Measurements from ENCODE around the gene TMEM81. TPM values are rescaled to one million over a fixed set of nuclear protein-coding genes. Genes with fewer than 3 reads are reported as not detected.
A peak's percentile ranks its signal among the peaks of the same experiment; 100 is the strongest.

TMEM81 gene
- total and polyA plus RNA-seq, 2 experiments from 2014 or later: 3.6 to 4.5 TPM

DNA sequence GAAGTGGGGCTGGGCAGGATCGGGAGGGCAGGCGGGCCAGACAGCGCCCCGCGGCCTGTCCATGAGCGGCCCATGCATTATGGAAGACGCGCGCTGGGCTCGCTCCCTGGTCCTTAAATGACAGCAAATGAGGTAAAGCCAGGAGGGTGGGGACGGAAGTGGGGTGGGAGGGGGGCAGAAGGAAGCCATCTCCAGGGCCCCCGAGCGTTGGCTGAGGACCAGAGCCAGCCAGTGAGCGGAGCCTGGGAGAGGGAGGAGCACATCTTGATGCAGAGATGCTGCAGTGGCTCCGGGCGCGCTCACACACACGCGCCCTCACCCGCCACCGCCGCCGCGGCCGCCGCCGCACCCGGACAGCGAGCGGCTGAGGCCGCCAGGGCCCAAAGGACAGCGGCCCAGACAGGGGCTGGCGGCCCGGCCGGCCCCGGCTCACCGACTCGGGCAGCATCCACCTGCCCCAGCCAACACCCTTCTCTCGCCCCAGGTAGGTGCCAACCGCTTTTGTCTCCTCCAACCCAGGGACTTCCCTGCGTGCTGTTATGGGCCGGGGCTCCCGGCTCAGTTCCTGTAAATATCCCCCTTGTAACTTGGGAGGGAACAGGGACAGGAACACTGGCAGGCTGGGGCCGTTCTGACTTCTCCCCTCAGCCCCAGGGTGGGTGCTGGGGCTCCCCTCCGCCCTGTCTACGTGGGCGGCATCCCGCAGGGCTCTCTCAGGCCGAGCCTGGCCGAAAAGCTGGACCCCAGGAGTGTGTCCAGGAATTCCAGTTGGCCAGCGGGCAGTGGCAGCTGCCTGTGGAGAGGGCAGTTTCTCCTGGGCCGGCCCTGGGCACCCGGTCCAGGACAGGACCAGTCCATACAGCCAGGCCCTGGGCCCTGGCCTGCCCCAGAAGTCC is 41.1 kb downstream of the TMEM81 start, which contains the start of gene CNTN2:
CNTN2 (plus strand) TSS at position 302 of the 896 bp plus-strand sequence. CDS start 9,974 bp downstream, outside the sequence.
- TF ChIP-seq ZNF331 (CRISPR knock-in tag; IDR thresholded peaks at IDR 0.05; ENCODE audit: low read depth) (no peak), NANOG (IDR thresholded peaks at IDR 0.05; ENCODE audit: borderline replicate concordance) (no peak), ZNF114 (CRISPR knock-in tag; IDR thresholded peaks at IDR 0.05) (no peak), ETS1 (IDR thresholded peaks at IDR 0.05) (no peak)
- Mint-ChIP-seq H3K36me3 (ENCODE audit: low read depth) (no peaks in the 10 kb centered on the region), H3K27ac (no peak within 1 kb of the TSS), H3K27me3 (ENCODE audit: insufficient read depth, low read depth, poor library complexity) (peaks cover 35% of the 10 kb centered on the region), H3K9me3 (no peaks in the 10 kb centered on the region; the same call in 2 of the 3 replicates), H3K4me1 (peaks cover 37% of the 10 kb centered on the region), H3K4me3 (peak within 1 kb of the TSS; percentile 55)
- H3K4me1 ChIP-seq (ENCODE audit: insufficient read depth): peaks cover 34% of the 10 kb centered on the region
- H3K4me2 ChIP-seq: peak within 1 kb of the TSS; percentile 83
- no peaks in the 10 kb centered on the region for H3F3A ChIP-seq (replicated peaks; ENCODE audit: low read depth)
- DNase-seq (ENCODE audit: low spot score) (peak; percentile 79), ATAC-seq (peak; percentile 80)
- 0 out of 2 replicates have a peak, but pooled peaks cover 4% of the 10 kb centered on the region for H3K9me2 ChIP-seq (ENCODE audit: insufficient read depth)
- peaks cover 19% of the 10 kb centered on the region; the same call in 1 of the 2 replicates for H3K27me3 ChIP-seq (ENCODE audit: insufficient read depth)
- H3K79me2 ChIP-seq (replicated peaks; ENCODE audit: insufficient read depth): no peaks in the 10 kb centered on the region
- no peak within 1 kb of the TSS for H3K27ac ChIP-seq (ENCODE audit: low read depth)
- H3K4me3 ChIP-seq: peak within 1 kb of the TSS; percentile 50
- no peaks in the 10 kb centered on the region for H3K36me3 ChIP-seq (ENCODE audit: insufficient read depth)
- peak within 1 kb of the TSS; percentile 98 for H2AFZ ChIP-seq
- no peaks in the 10 kb centered on the region for H4K20me1 ChIP-seq (replicated peaks; ENCODE audit: insufficient read depth)

DNA sequence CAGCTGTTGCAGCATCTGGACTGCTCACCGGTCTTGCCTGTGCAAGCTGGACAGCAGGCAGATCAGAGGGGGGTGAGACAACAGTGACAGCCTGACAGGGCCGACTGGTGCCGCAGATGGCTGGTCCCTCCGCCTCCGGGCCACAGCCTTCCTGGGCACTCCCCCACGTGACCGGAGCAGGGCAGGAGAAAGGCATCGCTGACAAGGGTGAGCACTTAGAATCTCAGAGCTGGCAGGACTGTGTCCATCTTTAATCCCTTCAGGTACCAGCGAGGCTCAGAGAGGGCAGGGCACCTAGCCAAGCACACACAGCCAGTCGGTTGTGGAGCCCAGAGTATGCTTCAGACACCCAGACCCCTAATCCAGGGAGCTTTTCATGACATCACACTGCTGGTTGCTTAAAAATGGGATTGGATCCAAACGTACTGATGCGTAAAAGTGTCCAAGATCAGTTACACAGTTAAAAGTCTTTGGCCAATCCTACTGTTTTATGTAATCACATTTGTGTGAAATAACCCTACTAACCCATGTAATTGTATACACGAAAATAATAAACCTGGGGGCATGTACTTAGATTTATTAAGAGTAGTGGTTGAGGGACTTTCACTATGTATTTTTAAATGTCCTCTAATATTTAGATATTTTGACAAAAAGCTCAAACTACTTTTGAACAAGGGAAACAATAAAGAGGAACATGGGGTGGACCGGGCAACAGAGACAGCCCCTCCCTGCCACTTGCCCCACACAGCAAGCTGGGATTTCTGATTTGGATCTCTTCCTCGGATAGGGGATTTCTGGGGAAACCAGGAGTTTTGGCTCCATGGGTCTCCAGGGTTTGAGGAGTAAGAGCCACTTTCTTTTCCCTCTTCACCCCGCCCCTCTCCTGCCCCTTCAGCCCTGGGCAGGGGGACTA is 42.0 kb downstream of the TMEM81 start:
- H3K27me3 ChIP-seq (ENCODE audit: insufficient read depth): peaks cover 19% of the 10 kb centered on the region; the same call in 1 of the 2 replicates
- ATAC-seq (no peak), DNase-seq (ENCODE audit: low spot score) (no peak)
- no peaks in the 10 kb centered on the region for H3K36me3 ChIP-seq (ENCODE audit: insufficient read depth)
- H3K36me3 Mint-ChIP-seq (ENCODE audit: low read depth): no peaks in the 10 kb centered on the region
- no peak overlapping the region for H3K27ac Mint-ChIP-seq
- H3K4me2 ChIP-seq: peak overlapping the region; percentile 83; the same call in 1 of the 2 replicates
- TF ChIP-seq ETS1 (IDR thresholded peaks at IDR 0.05) (no peak), CREB1 (CRISPR knock-in tag; IDR thresholded peaks at IDR 0.05; ENCODE audit: low read depth) (no peak), EZH2 (IDR thresholded peaks at IDR 0.05; ENCODE audit: low read depth, unreplicated experiment) (no peak), ZNF331 (CRISPR knock-in tag; IDR thresholded peaks at IDR 0.05; ENCODE audit: low read depth) (no peak), REST (IDR thresholded peaks at IDR 0.05; ENCODE audit: unreplicated experiment) (no peak), POLR2AphosphoS5 (IDR thresholded peaks at IDR 0.05; ENCODE audit: low read depth) (no peak)
- TF ChIP-seq, protein P1, sequence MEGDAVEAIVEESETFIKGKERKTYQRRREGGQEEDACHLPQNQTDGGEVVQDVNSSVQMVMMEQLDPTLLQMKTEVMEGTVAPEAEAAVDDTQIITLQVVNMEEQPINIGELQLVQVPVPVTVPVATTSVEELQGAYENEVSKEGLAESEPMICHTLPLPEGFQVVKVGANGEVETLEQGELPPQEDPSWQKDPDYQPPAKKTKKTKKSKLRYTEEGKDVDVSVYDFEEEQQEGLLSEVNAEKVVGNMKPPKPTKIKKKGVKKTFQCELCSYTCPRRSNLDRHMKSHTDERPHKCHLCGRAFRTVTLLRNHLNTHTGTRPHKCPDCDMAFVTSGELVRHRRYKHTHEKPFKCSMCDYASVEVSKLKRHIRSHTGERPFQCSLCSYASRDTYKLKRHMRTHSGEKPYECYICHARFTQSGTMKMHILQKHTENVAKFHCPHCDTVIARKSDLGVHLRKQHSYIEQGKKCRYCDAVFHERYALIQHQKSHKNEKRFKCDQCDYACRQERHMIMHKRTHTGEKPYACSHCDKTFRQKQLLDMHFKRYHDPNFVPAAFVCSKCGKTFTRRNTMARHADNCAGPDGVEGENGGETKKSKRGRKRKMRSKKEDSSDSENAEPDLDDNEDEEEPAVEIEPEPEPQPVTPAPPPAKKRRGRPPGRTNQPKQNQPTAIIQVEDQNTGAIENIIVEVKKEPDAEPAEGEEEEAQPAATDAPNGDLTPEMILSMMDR (conservative IDR thresholded peaks at IDR 0.05; ENCODE audit: low read depth in 2 of 2): no peak
- peaks cover 34% of the 10 kb centered on the region for H3K4me1 ChIP-seq (ENCODE audit: insufficient read depth)
- H4K20me1 ChIP-seq (replicated peaks; ENCODE audit: insufficient read depth): no peaks in the 10 kb centered on the region
- H3F3A ChIP-seq (replicated peaks; ENCODE audit: low read depth): no peaks in the 10 kb centered on the region
- H3K4me3 Mint-ChIP-seq: peak overlapping the region; percentile 50
- H3K27me3 Mint-ChIP-seq (ENCODE audit: insufficient read depth, low read depth, poor library complexity): peaks cover 35% of the 10 kb centered on the region
- H3K9me2 ChIP-seq (ENCODE audit: insufficient read depth): 0 out of 2 replicates have a peak, but pooled peaks cover 4% of the 10 kb centered on the region
- H3K9me3 Mint-ChIP-seq: no peaks in the 10 kb centered on the region; the same call in 2 of the 3 replicates
- H2AFZ ChIP-seq: peak overlapping the region; percentile 75; the same call in 1 of the 2 replicates
- no peak overlapping the region for H3K27ac ChIP-seq (ENCODE audit: low read depth)
- no peaks in the 10 kb centered on the region for H3K79me2 ChIP-seq (replicated peaks; ENCODE audit: insufficient read depth)
- H3K4me1 Mint-ChIP-seq: peaks cover 35% of the 10 kb centered on the region
- peak overlapping the region; percentile 45; the same call in 1 of the 2 replicates for H3K4me3 ChIP-seq
